ENCODE data around the gene GRXCR2. TPM values are rescaled to one million over a fixed set of nuclear protein-coding genes. Genes with fewer than 3 reads are reported as not detected.

Gene GRXCR2
- total and polyA plus RNA-seq, 2 of the 13 experiments (the other 11 are each of a cell fraction or from before 2014, with no cell fraction given): not detected

DNA sequence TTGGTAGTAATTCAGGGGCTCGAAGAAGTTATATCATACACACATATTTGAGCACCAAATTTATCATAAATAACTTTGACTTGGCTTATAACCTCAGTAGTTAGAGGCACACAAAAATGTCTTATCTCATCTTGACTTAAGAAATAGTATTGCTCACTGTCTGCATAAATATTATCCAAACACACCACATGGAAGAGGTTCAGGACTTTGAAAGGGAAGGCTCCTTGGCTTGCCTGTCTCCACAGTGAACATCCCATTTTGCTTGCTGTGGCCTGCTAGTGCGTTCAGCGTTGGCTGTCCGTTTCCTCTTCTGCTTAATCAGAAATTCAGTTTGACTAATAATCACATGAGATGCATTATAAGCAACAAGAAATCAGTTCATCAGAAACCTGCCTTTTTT lies 13.9 kb downstream of the GRXCR2 start (continued):
- TF ChIP-seq, protein P1, sequence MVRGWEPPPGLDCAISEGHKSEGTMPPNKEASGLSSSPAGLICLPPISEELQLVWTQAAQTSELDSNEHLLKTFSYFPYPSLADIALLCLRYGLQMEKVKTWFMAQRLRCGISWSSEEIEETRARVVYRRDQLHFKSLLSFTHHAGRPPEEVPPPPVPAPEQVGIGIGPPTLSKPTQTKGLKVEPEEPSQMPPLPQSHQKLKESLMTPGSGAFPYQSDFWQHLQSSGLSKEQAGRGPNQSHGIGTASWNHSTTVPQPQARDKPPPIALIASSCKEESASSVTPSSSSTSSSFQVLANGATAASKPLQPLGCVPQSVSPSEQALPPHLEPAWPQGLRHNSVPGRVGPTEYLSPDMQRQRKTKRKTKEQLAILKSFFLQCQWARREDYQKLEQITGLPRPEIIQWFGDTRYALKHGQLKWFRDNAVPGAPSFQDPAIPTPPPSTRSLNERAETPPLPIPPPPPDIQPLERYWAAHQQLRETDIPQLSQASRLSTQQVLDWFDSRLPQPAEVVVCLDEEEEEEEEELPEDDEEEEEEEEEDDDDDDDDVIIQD (CRISPR knock-in tag; IDR thresholded peaks at IDR 0.05; ENCODE audit: low read depth): no peak
- TF ChIP-seq ZHX2 (IDR thresholded peaks at IDR 0.05; ENCODE audit: low read depth): no peak
- no peak for TF ChIP-seq ZHX2 (CRISPR knock-in tag; IDR thresholded peaks at IDR 0.05; ENCODE audit: borderline replicate concordance)
- no peak for TF ChIP-seq GATAD1 (CRISPR knock-in tag; IDR thresholded peaks at IDR 0.05)
- TF ChIP-seq ZNF3 (CRISPR knock-in tag; IDR thresholded peaks at IDR 0.05): no peak
